ENCODE results near the gene TROAP. TPM values are rescaled to one million over a fixed set of nuclear protein-coding genes. Genes with fewer than 3 reads are reported as not detected.

Gene TROAP
- total and polyA plus RNA-seq, 9 of the 15 experiments (the other 6 are each of a cell fraction or from before 2014, with no cell fraction given): 46.4 to 171 (median 59.8) TPM

DNA sequence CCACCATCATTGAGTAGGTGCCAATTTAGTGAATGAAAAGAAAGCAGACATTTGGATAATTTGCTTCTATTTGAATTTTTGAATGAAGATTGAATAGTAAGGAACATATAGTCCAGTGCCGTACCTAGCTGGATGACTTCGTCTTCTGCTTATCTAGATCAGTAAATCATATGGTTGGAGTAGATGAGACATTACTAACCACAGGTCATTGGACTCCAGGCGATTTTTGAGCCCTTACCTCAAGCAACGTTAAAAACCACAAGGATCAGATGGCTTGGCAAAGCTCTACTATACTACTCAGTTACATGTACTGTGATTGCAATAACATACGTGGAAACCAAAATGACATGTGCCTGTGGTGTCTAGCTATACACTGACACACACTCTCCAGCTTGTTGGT is 42.5 kb downstream of the TROAP start (continued):
- TF ChIP-seq, protein P1, sequence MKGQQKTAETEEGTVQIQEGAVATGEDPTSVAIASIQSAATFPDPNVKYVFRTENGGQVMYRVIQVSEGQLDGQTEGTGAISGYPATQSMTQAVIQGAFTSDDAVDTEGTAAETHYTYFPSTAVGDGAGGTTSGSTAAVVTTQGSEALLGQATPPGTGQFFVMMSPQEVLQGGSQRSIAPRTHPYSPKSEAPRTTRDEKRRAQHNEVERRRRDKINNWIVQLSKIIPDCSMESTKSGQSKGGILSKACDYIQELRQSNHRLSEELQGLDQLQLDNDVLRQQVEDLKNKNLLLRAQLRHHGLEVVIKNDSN (CRISPR knock-in tag; IDR thresholded peaks at IDR 0.05): no peak
- TF ChIP-seq CXXC5 (CRISPR knock-in tag; IDR thresholded peaks at IDR 0.05): peak; percentile 82
- peak; percentile 67 for TF ChIP-seq CBFA2T3 (IDR thresholded peaks at IDR 0.05)
- TF ChIP-seq, protein P2, sequence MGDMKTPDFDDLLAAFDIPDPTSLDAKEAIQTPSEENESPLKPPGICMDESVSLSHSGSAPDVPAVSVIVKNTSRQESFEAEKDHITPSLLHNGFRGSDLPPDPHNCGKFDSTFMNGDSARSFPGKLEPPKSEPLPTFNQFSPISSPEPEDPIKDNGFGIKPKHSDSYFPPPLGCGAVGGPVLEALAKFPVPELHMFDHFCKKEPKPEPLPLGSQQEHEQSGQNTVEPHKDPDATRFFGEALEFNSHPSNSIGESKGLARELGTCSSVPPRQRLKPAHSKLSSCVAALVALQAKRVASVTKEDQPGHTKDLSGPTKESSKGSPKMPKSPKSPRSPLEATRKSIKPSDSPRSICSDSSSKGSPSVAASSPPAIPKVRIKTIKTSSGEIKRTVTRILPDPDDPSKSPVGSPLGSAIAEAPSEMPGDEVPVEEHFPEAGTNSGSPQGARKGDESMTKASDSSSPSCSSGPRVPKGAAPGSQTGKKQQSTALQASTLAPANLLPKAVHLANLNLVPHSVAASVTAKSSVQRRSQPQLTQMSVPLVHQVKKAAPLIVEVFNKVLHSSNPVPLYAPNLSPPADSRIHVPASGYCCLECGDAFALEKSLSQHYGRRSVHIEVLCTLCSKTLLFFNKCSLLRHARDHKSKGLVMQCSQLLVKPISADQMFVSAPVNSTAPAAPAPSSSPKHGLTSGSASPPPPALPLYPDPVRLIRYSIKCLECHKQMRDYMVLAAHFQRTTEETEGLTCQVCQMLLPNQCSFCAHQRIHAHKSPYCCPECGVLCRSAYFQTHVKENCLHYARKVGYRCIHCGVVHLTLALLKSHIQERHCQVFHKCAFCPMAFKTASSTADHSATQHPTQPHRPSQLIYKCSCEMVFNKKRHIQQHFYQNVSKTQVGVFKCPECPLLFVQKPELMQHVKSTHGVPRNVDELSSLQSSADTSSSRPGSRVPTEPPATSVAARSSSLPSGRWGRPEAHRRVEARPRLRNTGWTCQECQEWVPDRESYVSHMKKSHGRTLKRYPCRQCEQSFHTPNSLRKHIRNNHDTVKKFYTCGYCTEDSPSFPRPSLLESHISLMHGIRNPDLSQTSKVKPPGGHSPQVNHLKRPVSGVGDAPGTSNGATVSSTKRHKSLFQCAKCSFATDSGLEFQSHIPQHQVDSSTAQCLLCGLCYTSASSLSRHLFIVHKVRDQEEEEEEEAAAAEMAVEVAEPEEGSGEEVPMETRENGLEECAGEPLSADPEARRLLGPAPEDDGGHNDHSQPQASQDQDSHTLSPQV (IDR thresholded peaks at IDR 0.05): 0 out of 2 replicates have a peak, but pooled peaks have one; percentile 5
- no peak for TF ChIP-seq TAF15 (IDR thresholded peaks at IDR 0.05; ENCODE audit: low read depth, low read length)
- TF ChIP-seq ARNT (IDR thresholded peaks at IDR 0.05): no peak
- 0 out of 2 replicates have a peak, but pooled peaks have one; percentile 52 for TF ChIP-seq JUN (IDR thresholded peaks at IDR 0.05; ENCODE audit: borderline replicate concordance, low read depth, low read length)
- no peak for TF ChIP-seq JUN (CRISPR knock-in tag; IDR thresholded peaks at IDR 0.05; ENCODE audit: borderline replicate concordance)
- no peak for TF ChIP-seq EGR1 (conservative IDR thresholded peaks at IDR 0.05)
- TF ChIP-seq RCOR1 (IDR thresholded peaks at IDR 0.05; ENCODE audit: borderline replicate concordance in 1 of 2, low read depth in 2 of 2, low read length in 2 of 2): peak; percentile 40 to 94; a peak in 3 of 4 replicates
- no peak for TF ChIP-seq ZNF586 (CRISPR knock-in tag; conservative IDR thresholded peaks at IDR 0.05)
- TF ChIP-seq, protein P3, sequence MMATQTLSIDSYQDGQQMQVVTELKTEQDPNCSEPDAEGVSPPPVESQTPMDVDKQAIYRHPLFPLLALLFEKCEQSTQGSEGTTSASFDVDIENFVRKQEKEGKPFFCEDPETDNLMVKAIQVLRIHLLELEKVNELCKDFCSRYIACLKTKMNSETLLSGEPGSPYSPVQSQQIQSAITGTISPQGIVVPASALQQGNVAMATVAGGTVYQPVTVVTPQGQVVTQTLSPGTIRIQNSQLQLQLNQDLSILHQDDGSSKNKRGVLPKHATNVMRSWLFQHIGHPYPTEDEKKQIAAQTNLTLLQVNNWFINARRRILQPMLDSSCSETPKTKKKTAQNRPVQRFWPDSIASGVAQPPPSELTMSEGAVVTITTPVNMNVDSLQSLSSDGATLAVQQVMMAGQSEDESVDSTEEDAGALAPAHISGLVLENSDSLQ (IDR thresholded peaks at IDR 0.05): peak; percentile 65
- TF ChIP-seq, protein P4, sequence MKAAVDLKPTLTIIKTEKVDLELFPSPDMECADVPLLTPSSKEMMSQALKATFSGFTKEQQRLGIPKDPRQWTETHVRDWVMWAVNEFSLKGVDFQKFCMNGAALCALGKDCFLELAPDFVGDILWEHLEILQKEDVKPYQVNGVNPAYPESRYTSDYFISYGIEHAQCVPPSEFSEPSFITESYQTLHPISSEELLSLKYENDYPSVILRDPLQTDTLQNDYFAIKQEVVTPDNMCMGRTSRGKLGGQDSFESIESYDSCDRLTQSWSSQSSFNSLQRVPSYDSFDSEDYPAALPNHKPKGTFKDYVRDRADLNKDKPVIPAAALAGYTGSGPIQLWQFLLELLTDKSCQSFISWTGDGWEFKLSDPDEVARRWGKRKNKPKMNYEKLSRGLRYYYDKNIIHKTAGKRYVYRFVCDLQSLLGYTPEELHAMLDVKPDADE (conservative IDR thresholded peaks at IDR 0.05; ENCODE audit: control insufficient read depth, low read depth, low read length): no peak
- no peak for TF ChIP-seq PYGO2 (tag; IDR thresholded peaks at IDR 0.05)
- TF ChIP-seq TAF7 (tag; IDR thresholded peaks at IDR 0.05): no peak
- TF ChIP-seq BHLHE40 (IDR thresholded peaks at IDR 0.05; ENCODE audit: low read length): no peak
- TF ChIP-seq TAF9B (IDR thresholded peaks at IDR 0.05; ENCODE audit: partially characterized antibody): no peak
- TF ChIP-seq, protein P5, sequence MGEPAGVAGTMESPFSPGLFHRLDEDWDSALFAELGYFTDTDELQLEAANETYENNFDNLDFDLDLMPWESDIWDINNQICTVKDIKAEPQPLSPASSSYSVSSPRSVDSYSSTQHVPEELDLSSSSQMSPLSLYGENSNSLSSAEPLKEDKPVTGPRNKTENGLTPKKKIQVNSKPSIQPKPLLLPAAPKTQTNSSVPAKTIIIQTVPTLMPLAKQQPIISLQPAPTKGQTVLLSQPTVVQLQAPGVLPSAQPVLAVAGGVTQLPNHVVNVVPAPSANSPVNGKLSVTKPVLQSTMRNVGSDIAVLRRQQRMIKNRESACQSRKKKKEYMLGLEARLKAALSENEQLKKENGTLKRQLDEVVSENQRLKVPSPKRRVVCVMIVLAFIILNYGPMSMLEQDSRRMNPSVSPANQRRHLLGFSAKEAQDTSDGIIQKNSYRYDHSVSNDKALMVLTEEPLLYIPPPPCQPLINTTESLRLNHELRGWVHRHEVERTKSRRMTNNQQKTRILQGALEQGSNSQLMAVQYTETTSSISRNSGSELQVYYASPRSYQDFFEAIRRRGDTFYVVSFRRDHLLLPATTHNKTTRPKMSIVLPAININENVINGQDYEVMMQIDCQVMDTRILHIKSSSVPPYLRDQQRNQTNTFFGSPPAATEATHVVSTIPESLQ (CRISPR knock-in tag; IDR thresholded peaks at IDR 0.05): no peak
- TF ChIP-seq POLR3A (IDR thresholded peaks at IDR 0.05; ENCODE audit: borderline replicate concordance, extremely low read depth, insufficient read depth, insufficient read length): no peak

Measured in K562 (cell line).